ENCODE results near the gene AHNAK.
"Not testable (repeated sequence)": the region's sequence is repeated elsewhere in the genome, so short reads cannot be mapped to it uniquely, and the experiment has no call there.

Gene AHNAK

GRCh38 chr11:62591448-62592145, 45.0 kb upstream of the AHNAK start, which contains the start of gene TUT1:
Gene TUT1, minus strand, starts transcription at chr11:62591523. Its CDS starts 38 bp downstream, at chr11:62591485.
- DNase-seq (ENCODE audit: low read depth) = peak; percentile 99
- peak within 1 kb of the TSS; percentile 82 for H3K4me3 ChIP-seq (replicated peaks; ENCODE audit: low read depth, low read length)
- no peak for TF ChIP-seq CTCF (IDR thresholded peaks at IDR 0.05; ENCODE audit: low read length, missing control alignments)

DNA sequence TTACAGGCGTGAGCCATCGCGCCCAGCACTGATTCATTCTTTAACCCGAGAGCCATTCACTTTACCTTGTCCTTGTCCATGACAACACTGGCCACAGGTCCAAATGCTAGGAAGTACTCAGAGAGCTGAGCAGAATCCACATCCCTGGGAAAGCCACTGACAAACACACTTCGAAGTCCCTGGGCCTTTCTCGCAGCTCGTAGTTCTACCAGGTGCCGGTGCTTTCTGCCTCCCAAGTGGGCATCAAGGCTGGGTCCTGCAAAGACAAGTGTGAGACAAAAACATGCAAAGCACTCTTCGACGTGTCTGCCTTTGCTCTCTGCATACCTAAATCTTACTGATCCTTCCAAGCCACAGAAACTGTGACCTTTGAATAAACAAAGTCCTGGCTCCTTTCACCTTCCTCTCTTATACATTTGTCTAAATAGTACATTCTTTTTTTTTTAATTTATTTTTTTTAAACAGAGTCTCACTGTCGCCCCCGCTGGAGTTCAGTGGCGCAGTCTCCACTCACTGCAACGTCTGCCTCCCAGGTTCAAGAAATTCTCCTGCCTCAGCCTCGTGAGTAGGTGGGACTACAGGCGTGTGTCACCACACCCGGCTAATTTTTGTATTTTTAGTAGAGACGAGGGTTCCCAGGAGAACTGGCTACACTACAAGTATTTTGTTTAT, 42.5 kb upstream of the AHNAK start:
- H3K4me3 ChIP-seq (replicated peaks; ENCODE audit: low read depth, low read length) = no peak overlapping the region
- peak; percentile 44 for TF ChIP-seq CTCF (IDR thresholded peaks at IDR 0.05; ENCODE audit: low read length, missing control alignments)
- DNase-seq (ENCODE audit: low read depth) = peak; percentile 34

DNA sequence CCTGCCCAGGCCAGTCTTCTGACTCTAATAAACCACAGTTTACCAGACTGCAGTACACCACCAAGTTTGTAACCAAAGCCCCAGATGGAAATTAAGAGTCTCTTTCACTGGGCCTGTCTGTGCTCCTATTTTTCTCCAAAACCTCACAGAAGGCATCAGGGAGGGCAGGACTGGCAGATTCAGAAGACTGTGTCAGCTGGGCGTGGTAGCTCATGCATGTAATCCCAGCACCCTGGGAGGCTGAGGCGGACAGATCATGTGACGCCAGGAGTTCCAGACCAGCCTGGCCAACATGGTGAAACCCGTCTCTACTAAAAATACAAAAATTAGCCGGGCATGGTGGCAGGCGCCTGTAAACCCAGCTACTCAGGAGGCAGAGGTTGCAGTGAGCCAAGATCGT, 38.8 kb upstream of the AHNAK start:
- H3K4me3 ChIP-seq (replicated peaks; ENCODE audit: low read depth, low read length); DNase-seq (ENCODE audit: low read depth): not testable (repeated sequence)

DNA sequence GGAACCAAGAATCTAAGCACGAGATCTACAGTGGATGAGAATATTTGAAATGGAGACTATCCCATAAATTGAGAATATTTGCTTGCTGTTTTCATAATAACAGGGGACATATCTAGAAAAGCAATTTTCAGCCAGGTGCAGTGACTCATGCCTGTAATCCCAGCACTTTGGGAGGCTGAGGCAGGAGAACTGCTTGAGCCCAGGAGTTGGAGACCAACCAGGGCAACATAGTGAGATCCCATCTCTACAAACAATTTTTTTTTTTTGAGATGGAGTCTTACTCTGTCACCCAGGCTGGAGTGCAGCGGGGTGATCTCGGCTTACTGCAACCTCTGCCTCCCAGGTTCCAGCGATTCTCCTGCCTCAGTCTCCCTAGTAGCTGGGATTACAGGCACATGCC, 35.1 kb upstream of the AHNAK start:
- not testable (repeated sequence) for DNase-seq (ENCODE audit: low read depth); H3K4me3 ChIP-seq (replicated peaks; ENCODE audit: low read depth, low read length)

- H3K4me3 ChIP-seq (replicated peaks; ENCODE audit: low read depth, low read length) = no peak overlapping the region
- TF ChIP-seq CTCF (IDR thresholded peaks at IDR 0.05; ENCODE audit: low read length, missing control alignments) = no peak
- no peak for DNase-seq (ENCODE audit: low read depth)
Measured at GRCh38 chr11:62580959-62581715, 34.5 kb upstream of the AHNAK start.

DNA sequence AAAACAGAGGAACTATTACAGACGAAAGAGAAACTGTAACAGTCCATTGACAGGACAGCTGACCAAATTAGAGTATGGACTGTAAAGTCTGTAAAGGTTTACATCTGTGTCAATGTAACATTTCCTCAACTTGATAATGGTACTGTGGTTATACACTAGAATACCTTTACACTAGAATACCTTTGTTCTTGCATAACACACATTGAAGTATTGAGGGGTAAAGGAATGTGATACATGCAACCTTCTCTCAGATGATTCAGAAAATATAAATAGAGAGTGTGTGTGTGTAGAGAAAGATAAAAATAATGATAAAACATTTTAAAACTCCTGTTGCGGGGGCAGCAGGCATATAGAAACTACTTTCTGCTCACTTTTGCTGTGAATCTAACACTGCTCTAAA, 32.6 kb upstream of the AHNAK start:
- no peak for TF ChIP-seq CTCF (IDR thresholded peaks at IDR 0.05; ENCODE audit: low read length, missing control alignments)
- DNase-seq (ENCODE audit: low read depth) = no peak
- no peak overlapping the region for H3K4me3 ChIP-seq (replicated peaks; ENCODE audit: low read depth, low read length)

- TF ChIP-seq CTCF (IDR thresholded peaks at IDR 0.05; ENCODE audit: low read length, missing control alignments) = no peak
- no peak for DNase-seq (ENCODE audit: low read depth)
- H3K4me3 ChIP-seq (replicated peaks; ENCODE audit: low read depth, low read length) = no peak overlapping the region
Measured at GRCh38 chr11:62578541-62578940, 31.9 kb upstream of the AHNAK start.
